Kidney glomerular epithelial cell (primary cell): ENCODE results near the gene SCGB1C2.
"Not testable (repeated sequence)": the region's sequence is repeated elsewhere in the genome, so short reads cannot be mapped to it uniquely, and the experiment has no call there.

Experiments used
- DNase-seq: peaks from one replicate; lab custom pipeline; 2025; lab: John Stamatoyannopoulos, UW

Gene SCGB1C2

DNA sequence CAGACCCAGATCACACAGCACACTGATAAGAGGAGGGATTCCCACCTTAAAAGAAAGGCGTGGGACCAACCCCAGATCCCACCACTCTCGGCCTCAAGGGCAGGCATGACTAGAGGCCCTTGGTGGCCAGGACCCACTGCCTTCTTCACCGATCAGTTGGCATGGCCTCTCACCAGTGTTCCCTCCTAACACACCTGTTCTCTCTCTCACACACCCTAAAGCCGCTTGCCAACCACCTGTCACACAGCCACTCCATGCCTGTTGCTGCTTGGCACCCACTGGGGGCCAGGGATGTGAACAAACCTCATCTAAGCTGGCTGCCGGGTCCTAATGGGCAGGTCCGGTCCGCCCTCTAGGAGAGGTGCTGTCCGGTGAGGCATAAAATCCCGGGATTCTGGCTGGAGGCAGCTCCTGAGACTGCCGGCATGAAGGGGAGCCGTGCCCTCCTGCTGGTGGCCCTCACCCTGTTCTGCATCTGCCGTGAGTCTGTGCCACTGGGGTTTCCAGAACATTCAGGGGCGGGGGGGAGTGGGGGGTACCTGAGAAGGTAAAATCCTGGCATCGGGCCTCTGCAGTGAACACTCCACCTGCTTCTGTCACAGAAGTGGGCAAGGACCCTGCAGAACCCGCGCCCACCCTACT is at the start of gene SCGB1C2:
TSS of gene SCGB1C2 (plus strand) at position 404 of the 642 bp plus-strand sequence. CDS start at position 426, 22 bp downstream.
- DNase-seq: not testable (repeated sequence)

DNA sequence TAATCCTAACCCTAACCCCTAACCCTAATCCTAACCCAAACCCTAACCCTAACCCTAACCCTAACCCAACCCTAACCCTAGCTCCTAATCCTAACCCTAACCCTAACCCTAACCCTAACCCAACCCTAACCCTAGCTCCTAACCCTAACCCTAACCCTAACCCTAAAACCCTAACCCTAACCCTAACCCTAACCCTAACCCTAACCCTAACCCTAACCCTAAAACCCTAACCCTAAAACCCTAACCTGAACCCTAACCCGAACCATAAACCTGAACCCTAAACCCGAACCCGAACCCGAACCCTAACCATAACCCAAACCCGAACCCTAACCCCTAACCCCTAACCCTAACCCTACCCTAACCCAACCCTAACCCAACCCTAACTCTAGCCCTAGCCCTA is 24.3 kb upstream of the SCGB1C2 start:
- DNase-seq: not testable (repeated sequence)

DNA sequence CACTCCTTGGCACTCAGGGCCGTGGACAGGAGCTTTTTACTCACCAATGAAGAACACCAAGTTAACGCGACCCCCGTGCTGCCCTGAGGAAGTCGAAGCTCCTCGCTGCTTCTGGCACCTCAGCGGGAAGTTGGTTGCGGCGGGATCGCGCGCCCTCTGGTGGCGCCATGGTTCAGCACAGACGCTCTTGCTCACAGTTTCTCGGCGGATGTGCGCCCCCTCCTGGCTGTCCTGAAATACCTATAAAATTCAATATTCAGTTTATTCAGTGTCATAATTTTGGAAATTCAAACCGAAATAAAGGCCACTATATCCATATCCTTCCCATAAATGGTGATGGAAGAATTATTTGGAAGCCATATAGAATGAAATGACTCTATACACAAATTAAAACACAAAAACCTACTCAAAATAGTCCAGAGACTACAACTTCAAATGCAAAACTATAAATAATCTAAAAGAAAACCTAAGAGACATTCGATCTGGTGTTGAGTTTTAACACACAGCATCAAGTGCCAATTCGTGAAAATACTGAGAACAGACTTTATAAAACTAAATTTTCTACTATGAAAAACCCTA is 18.9 kb upstream of the SCGB1C2 start:
- not testable (repeated sequence) for DNase-seq

DNA sequence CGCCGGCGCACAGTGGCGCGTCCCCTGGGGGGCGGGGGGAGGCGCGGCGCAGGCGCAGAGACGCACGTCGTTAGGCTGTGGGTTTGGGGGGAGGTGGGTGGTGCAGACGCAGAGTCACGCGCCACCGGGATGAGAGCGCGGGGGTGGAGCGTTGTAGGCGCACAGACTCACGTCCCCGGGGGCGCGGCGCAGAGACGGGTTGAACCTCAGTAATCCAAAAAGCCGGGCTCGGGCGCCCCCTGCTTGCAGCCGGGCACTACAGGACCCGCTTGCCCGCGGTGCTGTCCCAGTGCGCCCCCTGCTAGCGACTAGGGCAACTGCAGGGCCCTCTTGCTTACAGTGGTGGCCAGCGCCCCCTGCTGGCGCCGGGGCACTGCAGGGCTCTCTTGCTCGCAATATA is 3.4 kb upstream of the SCGB1C2 start:
- not testable (repeated sequence) for DNase-seq

DNA sequence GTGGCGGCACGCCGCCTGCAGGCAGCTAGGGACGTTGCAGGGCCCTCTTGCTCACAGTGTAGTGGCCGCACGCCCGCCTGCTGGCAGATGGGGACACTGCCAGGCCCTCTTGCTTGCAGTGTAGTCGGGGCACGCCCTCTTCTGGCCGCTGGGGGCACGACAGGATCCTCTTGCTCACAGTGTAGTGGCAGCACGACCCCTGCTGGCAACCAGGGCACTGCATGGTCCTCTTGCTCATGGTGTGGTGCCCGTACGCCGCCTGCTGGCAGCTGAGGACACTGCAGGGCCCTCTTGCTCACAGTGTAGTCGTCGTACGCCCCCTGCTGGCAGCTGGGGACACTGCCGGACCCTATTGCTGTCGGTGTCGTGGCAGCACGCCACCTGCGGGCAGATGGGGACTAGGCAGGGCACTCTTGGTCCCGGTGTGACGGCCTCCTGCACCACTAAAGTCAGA is 3.0 kb upstream of the SCGB1C2 start:
- DNase-seq: not testable (repeated sequence)

DNA sequence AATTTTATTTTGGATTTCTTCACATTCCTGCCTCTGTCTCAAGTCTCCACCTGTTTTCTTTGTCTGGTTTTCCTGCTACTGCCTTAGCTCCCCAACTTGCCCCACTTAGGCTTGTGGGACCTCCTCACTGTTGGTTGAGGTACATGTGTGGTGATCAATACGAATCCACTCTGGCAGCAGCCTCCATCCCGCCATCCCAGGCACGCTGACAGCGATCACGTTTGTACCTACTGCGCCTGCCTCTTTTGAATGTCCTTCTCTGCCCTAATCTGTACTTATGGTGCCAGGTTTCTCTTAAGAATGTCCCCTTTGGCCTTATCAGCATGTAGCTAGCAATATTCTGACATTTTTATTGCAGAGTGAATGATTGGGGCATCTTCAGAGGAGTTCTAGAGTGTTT is 2.3 kb upstream of the SCGB1C2 start:
- not testable (repeated sequence) for DNase-seq

DNA sequence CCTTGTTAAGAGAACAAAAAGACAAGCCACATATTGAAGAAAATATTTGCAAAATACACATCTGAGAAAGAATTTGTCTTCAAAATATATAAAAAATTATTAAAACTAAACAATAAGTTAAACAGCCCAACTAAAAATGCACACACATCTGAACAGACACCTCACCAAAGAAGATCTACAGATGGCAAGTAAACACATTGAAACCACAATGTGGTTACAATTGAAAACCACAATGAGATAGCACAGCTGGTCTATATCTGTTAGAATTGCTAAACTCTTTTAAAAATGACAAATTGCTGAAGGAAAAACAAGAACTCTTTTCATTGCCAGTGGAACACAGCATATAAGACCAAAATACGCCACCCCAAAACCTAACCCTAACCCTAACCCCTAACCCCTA is 1.5 kb upstream of the SCGB1C2 start:
- not testable (repeated sequence) for DNase-seq

DNA sequence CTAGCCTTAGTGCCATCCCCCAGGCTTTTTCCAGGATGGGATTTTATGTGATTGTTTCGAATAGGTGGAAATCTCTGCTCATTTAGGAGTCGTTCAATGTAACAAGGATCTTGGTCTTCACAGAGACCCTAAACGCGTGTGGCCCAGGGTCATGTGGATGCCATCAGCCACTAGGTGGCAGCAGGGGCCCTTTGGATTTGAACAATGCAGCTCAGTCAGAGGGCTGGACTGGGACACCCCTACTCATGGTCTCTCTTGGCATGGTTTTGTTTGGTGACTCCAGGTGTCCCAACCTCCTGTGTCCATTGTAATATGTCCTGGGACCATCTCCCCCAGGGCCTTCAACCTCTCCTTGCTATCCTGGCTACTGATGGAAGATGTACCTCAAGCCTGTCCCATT is 838 bp upstream of the SCGB1C2 start:
- DNase-seq: not testable (repeated sequence)

DNA sequence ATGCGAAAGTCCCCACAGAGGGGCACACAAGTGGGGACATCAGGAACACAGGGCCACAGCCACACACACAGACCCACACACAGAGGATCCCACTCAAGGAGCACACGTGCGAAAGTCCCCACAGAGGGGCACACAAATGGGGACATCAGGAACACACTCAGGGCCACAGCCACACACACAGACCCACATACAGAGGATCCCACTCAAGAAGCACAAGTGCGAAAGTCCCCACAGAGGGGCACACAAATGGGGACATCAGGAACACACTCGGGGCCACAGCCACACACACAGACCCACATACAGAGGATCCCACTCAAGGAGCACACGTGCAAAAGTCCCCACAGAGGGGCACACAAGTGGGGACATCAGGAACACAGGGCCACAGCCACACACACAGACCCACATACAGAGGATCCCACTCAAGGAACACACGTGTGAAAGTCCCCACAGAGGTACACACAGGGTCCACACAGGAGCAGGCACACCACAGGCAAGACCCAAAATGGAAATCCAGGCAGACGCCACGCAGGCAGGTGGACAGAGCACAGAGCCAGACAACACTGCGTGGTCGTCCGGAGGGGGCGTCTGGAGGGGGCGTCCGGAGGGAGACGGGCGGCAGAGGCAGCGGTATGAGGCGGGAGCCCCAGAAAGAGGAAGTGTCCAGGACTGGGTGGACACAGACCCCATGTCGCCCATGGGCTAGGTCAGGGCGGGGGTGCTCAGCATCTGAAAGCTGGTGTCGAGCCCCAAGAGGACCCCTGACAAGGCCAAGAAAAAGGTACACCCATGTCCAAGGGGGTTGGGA is 2.2 kb downstream of the SCGB1C2 start:
- not testable (repeated sequence) for DNase-seq

DNA sequence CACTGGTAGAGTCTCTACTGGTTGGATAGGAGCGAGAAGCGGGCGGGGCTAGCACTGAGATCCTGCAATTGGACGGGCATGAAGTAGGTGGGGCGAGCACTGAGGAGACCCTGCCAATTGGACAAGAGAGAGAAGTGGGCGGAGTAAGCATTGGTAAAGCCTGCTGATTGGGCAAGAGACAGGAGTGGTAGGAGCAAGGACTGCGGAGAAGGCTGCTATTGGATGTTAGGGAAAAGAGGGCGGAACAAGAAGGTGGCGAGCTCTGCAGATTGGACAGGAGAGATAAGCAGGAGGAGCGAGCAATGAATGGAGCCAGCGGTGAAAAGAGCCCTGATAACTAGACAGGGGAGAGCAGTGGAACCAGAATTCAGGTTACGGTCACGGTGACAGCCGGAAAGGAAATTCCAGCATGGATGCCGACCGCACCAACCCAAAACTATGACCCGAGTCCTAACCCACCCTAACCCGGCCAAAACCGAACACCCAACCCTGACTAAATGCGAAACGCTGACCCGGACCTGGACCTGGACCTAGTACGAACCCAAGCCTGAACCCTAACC is 4.8 kb downstream of the SCGB1C2 start:
- peak; percentile 23 for DNase-seq

DNA sequence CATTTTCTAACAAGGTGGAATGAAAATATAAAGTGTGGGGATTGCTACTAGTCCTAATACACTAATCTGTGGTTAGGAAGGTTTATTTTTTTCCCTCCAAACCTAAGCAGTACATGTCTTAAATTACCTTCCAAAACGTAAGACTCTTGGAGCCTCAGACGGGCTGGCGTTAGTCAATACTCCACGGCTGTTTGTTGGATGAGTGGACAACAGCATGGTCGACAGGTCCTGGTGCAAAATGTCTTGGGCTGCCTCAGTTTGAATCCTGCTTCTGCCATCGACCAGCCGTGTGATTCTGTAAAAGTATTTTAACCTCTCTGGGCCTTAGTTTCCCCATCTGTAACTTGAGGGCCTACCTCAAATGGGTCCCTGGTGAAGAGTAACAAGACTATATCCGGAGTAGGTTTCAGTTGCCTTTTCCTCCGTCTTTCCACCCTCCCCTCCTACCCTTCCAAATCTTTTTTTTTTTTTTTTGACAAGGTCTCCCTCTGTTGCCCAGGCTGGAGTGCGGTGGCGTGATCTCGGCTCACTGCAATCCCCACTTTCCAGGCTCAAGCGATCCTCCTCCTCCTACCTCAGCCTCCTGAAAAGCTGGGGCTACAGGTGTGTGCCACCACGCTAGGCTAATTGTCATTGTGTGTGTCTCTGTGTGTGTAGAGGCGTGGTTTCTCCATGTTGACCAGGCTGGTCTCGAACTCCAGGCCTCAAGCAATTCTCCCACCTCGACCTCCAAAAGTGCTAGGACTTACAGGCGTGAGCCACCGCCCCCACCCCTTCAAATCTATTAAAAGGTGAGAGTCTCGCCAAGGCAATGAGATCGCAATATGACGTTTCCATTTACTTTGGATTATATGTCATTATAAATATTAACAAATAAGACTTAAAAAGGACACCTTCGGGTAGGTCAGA is 5.8 kb downstream of the SCGB1C2 start:
- DNase-seq: no peak

DNA sequence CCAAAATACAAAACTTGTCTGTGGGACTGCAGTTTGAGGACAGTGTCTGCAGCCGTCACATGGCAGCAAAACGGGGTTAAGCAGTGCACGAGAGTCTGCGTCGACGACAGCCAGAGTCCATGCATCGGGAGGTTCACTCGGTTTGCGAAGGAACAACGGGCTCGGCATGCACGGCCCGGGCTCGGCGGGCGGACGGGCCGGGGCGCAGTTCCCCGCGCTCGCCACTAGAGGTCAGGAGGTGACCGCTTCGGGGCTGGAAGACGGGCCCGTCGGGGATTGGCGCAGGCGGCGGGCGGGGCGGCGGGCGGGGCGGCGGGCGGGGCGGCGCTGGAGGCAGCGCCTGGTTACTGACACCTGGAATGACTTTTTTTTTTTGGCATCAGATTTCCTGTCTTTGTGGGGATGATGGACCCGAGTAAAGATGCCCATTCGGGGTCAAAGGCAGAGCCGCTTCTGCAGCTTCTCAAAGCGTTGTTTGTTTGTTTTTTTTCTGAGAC is 6.5 kb downstream of the SCGB1C2 start:
- DNase-seq: peak; percentile 51

DNA sequence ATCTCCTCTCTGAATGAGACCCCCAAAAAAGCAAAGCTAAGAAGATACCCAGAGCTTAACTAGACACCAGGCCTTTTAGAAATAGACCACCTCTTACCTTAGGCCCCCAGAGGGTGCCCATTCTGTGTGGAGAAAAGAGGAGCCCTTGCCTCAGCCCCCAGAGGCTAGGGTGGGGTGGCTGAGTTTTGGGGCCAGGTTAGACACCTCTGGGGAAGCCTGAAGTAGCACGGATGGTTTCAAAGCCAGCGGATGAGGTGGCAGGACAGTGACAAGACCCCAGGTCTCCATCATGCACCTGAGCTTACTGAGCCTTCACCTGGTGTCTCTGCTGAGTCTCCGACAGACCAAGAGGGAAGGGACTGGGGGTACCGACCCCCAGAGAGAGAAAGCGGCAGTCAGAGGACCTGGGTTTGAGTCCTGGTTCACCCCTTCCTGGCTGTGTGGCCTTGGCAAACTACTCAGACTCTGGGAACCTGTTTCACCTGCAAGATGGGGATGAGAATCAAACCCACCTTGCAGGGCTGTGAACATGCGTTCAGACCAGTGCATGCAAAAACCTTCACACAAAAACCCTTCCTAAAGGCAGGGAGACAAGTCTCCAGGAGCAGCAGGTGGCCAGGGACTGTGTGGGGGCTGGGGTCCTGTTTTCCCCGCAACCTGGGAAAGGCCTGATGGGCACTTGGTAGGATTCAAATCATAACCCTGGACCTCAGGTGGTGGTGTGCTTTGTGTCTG is 7.7 kb downstream of the SCGB1C2 start:
- DNase-seq: no peak

DNA sequence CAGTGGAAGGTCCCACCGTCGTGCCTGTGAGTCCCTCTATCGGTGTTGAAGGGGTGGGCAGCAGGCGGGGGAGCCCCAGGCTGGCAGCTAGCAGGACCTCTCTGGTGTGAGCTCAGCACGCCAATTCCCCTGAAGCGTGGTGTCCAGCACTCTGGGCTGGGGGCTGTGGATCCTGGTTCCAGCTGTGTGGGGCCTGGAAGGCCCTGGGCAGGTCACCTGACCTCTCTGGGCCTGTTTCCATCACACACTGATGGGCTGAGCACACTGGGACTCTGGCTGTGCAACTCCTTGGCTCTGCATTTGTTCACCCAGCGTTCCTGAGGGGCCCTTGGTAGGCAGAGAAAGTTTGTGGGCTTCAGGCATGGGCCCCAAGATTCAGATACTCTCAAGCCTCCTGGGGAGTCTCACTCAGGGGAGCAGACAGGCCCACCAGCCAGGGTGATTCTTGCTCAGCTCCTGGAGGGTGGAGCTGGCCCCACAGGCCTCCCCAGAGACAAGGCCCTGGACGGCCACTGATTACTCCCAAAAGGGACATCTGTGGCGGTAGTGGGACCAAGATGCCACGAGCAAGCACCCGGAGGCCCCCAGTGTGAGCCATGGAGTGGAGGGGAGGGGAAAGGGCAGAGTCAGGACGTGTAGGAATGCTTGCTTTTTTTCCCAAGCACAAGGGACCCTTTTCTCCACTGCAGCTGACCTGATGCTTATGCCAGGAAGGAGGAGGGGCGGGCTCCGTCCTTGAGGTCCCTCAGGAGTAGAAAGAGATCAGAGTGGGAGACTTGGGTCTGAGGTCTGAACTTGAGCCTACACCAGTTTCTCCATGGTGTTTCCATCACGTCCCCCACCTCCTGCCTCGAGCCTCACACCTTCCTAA is 8.5 kb downstream of the SCGB1C2 start:
- DNase-seq: no peak

DNA sequence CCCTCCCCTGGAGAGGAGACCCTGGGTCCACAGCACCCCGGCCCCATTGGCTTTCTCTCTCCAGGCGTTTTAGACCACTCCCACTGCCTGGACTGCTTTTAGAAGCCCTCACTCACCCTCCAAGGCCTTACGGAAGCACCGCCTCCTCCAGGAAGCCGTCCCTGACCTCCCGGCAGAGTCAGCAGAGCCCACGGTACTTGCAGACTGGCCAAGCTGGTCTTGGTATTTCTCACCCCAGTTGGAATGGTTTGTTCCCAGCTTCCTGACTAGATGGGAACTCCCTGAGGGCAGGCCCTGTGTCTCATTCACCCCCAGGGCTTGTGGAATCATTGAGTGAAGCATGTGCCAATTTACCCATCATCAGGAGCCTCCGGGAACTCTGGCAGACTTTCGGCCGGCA is 9.2 kb downstream of the SCGB1C2 start:
- no peak for DNase-seq

DNA sequence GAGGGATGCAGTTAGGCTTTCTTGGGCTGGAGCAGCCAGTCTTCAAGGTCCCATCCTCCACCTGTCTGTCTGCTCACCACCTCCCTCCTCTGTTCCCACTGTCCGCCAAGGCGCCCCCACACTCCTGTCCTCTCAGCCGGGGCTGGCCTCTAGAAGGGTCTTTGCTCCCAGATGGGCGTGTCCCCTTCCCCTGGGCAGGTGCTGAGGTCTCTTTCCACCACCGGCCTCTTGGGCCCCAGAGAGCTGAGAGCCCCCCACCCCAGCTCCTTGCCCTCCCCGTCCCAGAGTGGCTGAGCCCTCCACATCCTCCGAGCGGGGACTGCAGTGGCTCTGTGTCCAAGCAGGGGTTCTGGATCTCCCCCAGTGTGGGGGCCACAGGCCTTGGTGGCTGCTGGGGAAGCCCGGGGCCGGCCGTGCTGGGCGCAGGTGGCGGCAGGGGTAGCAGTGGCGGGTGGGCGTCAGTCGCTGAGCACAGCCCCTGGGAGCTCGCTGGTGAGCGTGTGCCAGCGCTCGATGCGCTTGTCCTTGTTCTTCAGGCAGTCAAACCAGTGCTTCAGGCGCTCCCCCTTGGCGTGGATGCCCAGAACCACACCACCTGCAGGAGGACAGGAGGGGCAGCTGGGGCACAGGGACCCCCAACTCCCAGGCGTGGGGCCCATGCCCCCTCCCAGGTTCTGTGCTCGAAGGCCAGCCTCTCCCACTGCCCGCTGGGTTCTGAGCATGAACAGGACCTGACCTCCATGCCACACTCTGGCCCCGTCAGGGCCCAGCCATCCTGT is 9.8 kb downstream of the SCGB1C2 start:
- DNase-seq: no peak

DNA sequence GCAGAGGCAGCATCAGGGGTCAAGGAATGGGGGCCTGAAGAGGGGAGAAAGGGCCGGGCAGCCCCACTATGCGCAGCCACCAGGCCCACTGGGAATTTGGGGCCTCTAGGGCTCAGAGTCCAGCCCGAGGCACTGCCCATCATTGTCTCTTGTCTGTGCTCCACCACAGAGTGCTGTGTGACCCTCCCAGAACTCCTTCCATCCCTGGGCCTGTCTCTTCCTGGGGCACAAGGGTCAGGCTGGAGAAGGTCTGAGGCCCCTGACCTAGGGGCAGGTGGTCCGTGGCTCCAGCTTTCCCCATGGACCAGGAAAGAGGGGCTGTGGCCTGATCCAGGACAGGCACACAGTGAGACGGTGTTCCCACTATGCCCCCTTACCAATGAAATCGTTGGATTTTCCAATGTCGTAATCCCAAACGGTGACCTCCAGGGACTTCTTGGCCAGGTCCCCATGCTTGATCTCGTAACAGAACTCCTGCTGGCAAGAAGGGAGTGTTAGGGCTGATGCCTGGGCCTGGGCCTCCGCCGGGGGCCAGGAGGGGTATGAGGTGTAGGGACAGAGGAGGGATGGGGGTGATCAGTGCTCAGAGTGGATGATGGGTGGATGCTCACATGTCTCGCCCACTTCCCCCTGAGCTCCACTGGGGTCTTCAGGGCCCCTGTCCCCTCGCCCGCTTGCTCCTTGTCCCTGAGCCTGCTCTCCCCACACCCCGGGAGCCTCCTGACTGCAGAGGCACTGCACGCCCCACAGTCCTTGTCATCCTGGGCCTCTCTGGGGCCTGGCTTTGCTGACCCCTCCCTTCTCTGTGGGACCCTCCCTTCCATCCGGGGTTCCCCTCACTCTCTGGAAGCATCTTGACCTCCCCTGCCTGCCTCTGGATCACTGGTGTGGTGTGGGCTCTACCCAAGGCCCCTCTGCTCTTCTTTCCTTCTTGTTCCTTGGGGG is 10.7 kb downstream of the SCGB1C2 start:
- no peak for DNase-seq

DNA sequence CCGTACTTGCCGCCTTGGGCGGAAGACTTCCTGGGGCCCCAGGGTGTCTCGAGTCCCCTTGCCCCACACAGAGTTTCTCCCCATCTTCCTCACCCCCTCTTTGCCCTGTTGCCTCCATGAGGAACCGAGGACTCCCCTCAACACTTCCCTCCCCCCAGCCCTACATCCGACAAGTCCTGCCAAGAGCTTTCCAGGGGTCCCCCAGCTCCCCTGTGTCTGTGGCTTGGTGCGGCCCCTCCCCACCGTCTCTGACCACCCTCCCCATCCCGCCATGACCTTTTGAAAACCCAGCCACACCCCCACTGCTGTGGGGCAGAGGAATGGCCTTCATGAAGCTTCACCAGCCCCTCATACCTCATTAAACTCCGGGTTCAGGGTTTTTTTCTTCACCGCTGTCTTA is 11.4 kb downstream of the SCGB1C2 start:
- DNase-seq: no peak
